Ramos (cell line): Measurements from ENCODE around the gene PFKL.

Source experiments
- in situ Hi-C: fragments of 300-500 bp; cut with MboI; formaldehyde crosslinking; loops from one replicate; pipeline ENCODE4 v1.14.3; 2022; ENCODE audit warnings: low sequenced_read_pairs; ENCODE audit not compliant: unreplicated experiment

PFKL gene

DNA sequence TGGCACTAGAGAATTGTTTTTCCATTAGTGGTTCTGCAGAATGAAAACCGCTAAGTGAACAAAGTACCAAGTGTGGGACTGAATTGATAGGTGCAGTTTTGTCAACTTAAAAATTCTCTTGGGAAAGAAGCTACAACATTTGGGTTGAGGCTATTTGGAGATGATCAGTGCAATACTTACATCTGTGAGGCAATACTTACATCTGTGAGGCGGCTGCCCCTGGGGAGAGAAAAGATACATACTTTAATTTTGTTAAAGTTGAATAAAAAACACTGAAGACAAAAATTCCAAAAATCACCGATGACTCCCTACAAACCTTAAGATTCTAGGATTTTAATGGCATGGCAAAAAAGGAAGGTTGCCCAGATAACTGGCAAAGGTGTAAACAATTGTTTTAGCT, 37.6 kb downstream of the PFKL start:
- in situ Hi-C loops: loop anchor here (10.0 to 25.0 kb wide), 2 partner anchors 533 to 1350 kb away; no protein-coding TSS in a partner anchor

GRCh38 chr21:44337941-44338895, 38.4 kb downstream of the PFKL start:
- in situ Hi-C loops: loop anchor here (10.0 to 25.0 kb wide), 2 partner anchors 533 to 1351 kb away; no protein-coding TSS in a partner anchor

DNA sequence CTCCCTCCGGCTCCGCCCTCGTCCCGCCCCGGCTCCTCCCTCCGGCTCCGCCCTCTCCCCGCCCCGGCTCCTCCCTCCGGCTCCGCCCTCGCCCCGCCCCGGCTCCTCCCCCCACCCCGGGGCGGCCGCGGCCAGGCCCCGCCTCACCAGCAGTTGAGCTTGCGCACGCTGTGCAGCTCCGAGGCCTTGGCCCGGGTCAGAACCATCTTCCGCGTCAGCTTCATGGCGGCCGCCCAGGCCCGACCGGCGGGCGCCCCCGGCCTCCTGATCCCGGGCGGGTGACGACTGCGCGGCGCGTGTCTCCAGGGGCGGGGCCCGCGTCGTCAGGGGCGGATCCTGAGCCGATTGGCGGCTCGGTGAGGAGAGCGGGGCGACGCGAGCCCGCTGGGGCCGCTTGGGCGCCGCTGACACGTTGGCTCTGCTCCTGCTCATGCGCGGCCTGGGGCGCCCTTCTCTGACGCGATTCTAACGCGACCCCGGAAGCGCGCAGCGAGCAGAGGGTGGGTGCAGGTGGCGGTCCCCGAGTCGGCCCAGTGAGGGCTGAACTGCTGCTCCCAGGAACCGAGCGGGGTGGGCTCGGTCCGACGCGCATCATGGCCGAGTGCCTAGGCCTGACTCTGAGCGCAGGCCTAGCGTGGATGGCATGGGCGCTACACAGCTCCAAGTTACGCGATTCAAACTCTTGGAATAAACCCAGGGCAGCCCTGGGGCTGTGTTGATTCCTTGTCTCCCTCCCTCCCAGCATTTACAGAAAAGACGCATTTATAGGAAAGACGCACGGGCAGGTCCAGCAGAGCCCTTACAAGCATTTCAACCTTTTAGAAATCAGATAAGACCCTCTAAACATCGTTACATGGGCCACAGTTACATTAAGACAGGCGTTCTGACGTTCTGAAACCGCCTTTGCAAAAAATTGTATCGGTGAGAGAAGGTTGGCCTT, 39.4 kb downstream of the PFKL start, which contains the start of gene CFAP410:
Gene CFAP410 (minus strand): TSS at position 420 of the 940 bp plus-strand sequence. CDS start 196 bp downstream, at position 224.
- in situ Hi-C loops: loop anchor here (10.0 to 25.0 kb wide), 2 partner anchors 534 to 1352 kb away; no protein-coding TSS in a partner anchor

DNA sequence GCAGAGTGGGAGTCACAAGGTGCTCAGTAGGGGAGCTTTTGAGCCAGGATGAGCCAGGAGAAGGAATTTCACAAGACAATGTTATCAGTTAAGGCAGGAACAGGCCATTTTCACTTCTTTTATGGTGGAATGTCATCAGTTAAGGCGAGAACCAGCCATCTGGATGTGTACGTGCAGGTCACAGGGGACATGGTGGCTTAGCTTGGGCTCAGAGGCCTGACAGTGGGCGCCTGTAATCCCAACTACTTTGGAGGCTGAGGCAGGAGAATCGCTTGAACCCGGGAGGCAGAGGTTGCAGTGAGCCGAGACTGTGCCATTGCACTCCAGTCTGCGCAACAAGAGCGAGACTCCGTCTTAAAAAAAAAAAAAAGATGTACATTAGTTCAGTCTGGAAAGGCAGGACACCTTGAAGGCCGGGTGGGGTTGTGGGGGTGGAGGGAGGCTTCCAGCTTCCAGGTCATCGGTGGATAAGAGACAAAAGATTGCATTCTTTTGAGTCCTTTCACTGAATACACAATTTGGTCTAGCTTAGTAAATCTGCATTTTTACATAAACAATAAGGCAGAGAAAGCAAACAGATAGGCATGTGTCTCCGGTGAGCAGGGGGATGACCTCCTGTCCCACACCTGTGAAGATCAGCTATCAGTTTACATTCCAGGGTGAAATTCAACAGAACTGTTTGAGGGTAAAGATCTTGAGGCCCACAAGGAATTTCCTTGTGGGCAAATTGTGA, 42.0 kb downstream of the PFKL start:
- in situ Hi-C loops: loop anchor here (25.0 kb wide), 1 partner anchor 1355 kb away; no protein-coding TSS in a partner anchor

GRCh38 chr21:44342981-44343380, 43.1 kb downstream of the PFKL start:
- in situ Hi-C loops: loop anchor here (25.0 kb wide), 1 partner anchor 1356 kb away; no protein-coding TSS in a partner anchor

GRCh38 chr21:44344541-44345183, 44.8 kb downstream of the PFKL start:
- in situ Hi-C loops: loop anchor here (25.0 kb wide), 1 partner anchor 1357 kb away; no protein-coding TSS in a partner anchor

DNA sequence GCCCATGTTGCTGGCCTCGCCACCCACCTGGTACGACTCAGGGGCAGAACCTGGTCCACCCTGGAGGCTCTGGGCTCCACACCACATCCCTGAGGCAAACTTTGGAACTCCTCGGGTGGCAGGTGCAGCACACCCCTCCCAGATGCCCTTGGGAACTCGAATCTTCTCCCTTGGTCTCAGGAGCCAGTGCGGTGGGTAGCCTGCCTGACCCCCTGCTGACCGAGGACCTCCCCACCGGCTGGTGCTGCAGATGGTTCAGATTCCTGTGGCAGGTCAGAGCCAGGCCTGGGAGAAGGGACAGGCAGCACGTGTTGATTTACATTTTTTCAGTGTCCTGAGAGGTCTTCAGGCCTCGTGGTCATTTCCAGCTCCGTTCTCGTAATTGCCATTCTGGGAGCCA, 45.6 kb downstream of the PFKL start:
- in situ Hi-C loops: loop anchor here (25.0 kb wide), 1 partner anchor 1358 kb away; no protein-coding TSS in a partner anchor

DNA sequence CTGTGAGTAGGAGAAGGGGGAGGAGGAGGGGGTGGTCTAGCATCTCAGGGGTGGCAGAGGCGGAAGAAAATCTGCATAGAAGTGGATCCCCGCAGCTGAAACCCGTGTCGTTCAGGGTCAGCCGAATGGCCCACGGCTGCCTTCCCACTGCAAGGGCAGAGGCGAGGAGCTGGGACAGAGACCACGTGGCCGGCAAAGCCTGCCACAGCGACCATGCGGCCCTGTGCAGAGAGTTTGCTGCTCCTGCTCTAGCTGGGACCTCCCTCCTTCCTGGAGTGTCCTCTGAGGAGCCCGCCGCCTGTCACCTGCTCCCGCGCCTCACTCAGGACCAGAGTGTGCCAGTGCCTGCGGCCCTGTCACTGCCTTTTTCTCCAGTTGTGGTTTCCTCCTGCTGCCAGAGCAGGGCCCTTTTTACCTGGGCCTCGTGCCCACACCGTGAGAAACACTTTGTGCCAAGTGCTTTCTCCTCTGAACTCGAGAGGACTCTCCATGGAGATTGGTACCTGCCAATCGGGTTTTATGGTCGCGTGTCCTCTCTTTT, 48.1 kb downstream of the PFKL start:
- in situ Hi-C loops: loop anchor here (25.0 kb wide), 1 partner anchor 1361 kb away; no protein-coding TSS in a partner anchor

DNA sequence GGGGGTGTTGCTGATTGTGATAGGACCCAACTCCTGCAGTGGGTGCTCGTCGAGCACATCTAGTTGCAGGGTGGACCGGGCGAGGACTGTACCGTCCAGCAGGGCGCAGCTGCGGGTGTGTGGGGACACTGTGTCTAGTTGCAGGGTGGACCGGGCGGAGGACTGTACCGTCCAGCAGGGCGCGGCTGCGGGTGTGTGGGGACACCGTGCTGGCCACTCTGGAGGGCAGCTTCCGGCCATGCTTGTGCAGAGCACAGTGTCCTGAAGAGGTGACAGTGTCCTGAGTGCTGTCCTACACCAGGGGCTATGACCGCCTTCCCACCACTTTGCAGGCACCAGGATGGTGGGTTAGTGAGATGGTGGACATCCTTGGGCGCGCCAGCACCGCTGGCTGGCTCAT, 49.0 kb downstream of the PFKL start:
- in situ Hi-C loops: loop anchor here (25.0 kb wide), 1 partner anchor 1362 kb away; no protein-coding TSS in a partner anchor

DNA sequence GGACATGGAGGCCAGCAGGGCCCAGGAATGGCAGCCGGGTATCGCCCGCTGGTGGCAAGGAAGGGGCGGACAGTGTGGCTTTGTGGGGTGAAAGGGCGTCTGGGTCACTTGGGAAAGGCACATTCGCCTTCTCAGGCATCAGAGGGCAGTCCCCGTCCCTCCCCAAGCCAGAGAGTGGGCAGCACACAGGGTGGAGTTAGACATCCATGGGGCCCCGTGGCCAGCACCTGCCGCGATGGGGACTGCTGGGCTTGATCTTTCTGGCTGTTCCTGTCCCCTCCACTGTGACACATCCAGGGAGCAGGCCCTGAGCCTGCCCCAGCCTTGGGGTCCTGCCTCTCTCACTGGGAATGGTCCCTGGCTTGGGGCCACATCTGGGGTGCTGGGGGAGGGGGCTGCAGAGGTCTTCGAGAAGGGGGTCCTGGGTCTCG, 49.6 kb downstream of the PFKL start:
- in situ Hi-C loops: loop anchor here (25.0 kb wide), 1 partner anchor 1362 kb away; no protein-coding TSS in a partner anchor

- in situ Hi-C loops: loop anchor here (25.0 kb wide), 1 partner anchor 1363 kb away; no protein-coding TSS in a partner anchor
Measured at GRCh38 chr21:44349847-44350772, 50.3 kb downstream of the PFKL start.

DNA sequence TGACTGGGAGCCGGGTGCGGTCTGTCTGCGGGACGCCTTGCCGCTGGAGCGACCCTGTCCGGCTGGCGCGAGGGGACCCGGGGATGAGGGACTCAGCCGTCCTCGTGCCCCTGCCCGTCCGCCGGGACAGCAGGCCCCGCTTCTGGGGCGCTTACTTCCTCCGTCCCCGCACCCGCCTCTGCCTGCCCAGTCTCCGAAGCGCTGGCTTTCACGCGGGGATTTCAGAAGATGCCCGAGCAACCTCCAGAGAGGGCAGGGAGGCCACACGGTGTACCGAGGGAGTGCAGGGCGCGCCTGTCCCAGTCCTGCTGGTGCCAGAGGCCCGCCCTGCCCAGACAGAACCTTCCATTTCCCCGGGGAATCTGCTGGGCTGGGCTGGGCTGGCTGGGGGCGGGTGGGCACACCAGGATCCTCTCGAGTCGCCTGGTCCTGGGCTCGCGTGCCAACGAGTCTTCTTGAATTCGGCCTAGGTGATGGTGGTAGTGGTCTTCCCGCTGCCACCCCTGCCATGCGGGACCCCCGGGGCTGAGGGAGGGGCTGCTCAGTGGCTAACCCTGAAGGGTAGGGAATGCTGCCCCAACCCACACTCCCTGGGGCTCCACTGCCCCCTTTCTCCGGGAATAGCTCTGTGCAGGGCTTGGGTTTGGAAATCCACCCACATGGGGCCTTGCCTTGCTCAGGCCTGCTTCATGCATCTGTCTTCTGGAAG, 51.1 kb downstream of the PFKL start:
- in situ Hi-C loops: no loop called here

GRCh38 chr21:44351535-44352252, 51.8 kb downstream of the PFKL start:
- in situ Hi-C loops: no loop called here

- in situ Hi-C loops: no loop called here
Measured at GRCh38 chr21:44352253-44352860, 52.5 kb downstream of the PFKL start.

DNA sequence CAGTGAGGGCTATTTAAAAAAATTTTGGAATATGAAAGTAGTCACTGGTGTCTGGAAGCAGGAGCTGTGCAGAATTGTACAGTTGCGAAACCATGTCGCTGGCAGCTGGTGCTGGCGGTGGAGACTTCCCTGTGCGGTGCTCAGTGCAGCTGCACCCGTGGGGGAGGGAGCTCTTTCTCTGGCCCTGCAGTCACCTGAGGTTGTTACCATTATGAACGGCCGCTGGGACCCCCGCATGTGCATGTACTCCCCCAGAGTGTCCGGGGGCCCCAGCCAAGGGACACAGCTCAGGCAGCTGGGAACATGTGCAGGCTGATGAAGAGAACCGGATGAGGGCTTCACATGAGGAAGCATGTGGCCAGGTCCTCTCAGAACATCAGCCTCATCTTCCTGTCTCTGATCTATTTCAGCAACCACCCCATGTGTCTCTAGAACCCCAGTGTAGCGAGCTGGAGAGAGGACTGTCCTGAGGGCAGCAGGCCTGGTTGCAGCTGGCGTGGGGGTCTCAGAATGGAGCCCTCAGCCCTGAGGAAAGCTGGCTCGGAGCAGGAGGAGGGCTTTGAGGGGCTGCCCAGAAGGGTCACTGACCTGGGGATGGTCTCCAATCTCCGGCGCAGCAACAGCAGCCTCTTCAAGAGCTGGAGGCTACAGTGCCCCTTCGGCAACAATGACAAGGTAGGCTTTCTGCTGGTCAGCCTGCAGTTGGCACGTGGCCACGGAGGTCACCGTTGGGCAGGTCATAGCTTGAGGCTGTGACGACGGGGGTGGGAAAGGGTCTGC, 53.5 kb downstream of the PFKL start, which contains the start of gene TRPM2:
Gene TRPM2 (plus strand): TSS at position 431 of the 780 bp plus-strand sequence. CDS start 80 bp downstream, at position 511.
- in situ Hi-C loops: no loop called here
